Tibial nerve (tissue), 4 donors: ENCODE data around the gene PSMB2.

Experiments used
- CTCF ChIP-seq, 5 experiments: fragments of 200-600 bp in 3 of 5; fragments of 450-650 bp in 2 of 5; sonication (generic) in 3 of 5; IDR thresholded peaks; one replicate each; pipeline ENCODE4 v1.5.1; 2016 to 2019; ENCODE audit warnings: antibody characterized with exemption in 5 of 5, mild to moderate bottlenecking in 3 of 5, moderate library complexity in 2 of 5
- EP300 ChIP-seq, 2 donors: sonication (generic); formaldehyde crosslinking; IDR thresholded peaks; one replicate each; pipeline ENCODE4 v1.6.1; 2017; ENCODE audit warnings: antibody characterized with exemption in 2 of 2, mild to moderate bottlenecking in 1 of 2
- POLR2A ChIP-seq, 2 donors: fragments of 450-650 bp; IDR thresholded peaks; one replicate each; pipeline ENCODE4 v1.6.1; 2017; ENCODE audit warnings: antibody characterized with exemption in 2 of 2, mild to moderate bottlenecking in 2 of 2, moderate library complexity in 2 of 2

- TF ChIP-seq CTCF (IDR thresholded peaks at IDR 0.05), result no peak
- TF ChIP-seq POLR2A (IDR thresholded peaks at IDR 0.05), result no peak
- TF ChIP-seq EP300 (IDR thresholded peaks at IDR 0.05), result no peak
Measured at GRCh38 chr1:35691080-35691479, 49.8 kb upstream of the PSMB2 start.
